HepG2 (cell line): ENCODE results near the gene BMERB1. TPM values are rescaled to one million over a fixed set of nuclear protein-coding genes. Genes with fewer than 3 reads are reported as not detected.
A peak's percentile ranks its signal among the peaks of the same experiment; 100 is the strongest.

Source experiments
- MAFF ChIP-seq: IDR thresholded peaks from 2 replicates; pipeline ENCODE4 v1.6.1; 2011; ENCODE audit warnings: low read depth, low read length, improper control_type of control experiment
- MYC ChIP-seq: sonication (generic); formaldehyde crosslinking; IDR thresholded peaks from 2 replicates; pipeline ENCODE4 v1.9.0; 2021; ENCODE audit warnings: missing genetic modification reagents, borderline replicate concordance
- NONO ChIP-seq, 2 experiments: fragments of 450-650 bp in 1 of 2; sonication (generic) in 1 of 2; formaldehyde crosslinking in 1 of 2; IDR thresholded peaks in 1 of 2; conservative IDR thresholded peaks in 1 of 2; 2 replicates each; pipeline versions ENCODE4 v1.6.1 to v1.8.0; 2017 to 2022; ENCODE audit warnings: mild to moderate bottlenecking in 1 of 2, missing genetic modification reagents in 1 of 2, moderate library complexity in 1 of 2
- REPIN1 ChIP-seq: sonication (generic); formaldehyde crosslinking; IDR thresholded peaks from 2 replicates; pipeline ENCODE4 v1.8.0; 2022; ENCODE audit warnings: missing genetic modification reagents, low read depth, mild to moderate bottlenecking, borderline replicate concordance
- TBX3 ChIP-seq: fragments of 450-650 bp; IDR thresholded peaks from 2 replicates; pipeline ENCODE4 v1.6.1; 2017; ENCODE audit warnings: antibody characterized with exemption, mild to moderate bottlenecking, inconsistent platforms, borderline replicate concordance
- TEAD3 ChIP-seq: optimal IDR thresholded peaks from 2 replicates; pipeline ENCODE3; 2016; ENCODE audit warnings: borderline replicate concordance
- ZNF224 ChIP-seq: sonication (generic); formaldehyde crosslinking; IDR thresholded peaks from 2 replicates; pipeline ENCODE4 v1.5.0; 2020; ENCODE audit warnings: mild to moderate bottlenecking, missing genetic modification reagents
- ZNF30 ChIP-seq: sonication (generic); formaldehyde crosslinking; IDR thresholded peaks from 2 replicates; pipeline ENCODE4 v1.5.0; 2020; ENCODE audit warnings: mild to moderate bottlenecking, missing genetic modification reagents
- ZSCAN9 ChIP-seq: IDR thresholded peaks from 2 replicates; pipeline ENCODE4 v1.6.1; 2016; ENCODE audit warnings: borderline replicate concordance
- polyA plus RNA-seq, 8 experiments: library from polyadenylated mRNA; depleted of rRNA in 3 of 8; stranded (reverse) in 7 of 8; unstranded in 1 of 8; fragments of >200 nt; fragmentation: Illumina TruSeq in 4 of 8; extraction: Trizol in 4 of 8; gene quantifications; 2 replicates each; pipeline versions ENCODE4 v1.2.1 to v1.2.3, GENCODE V29; 2011 to 2016; ENCODE audit warnings: low read depth in 4 of 8, missing spikeins in 1 of 8, mixed read lengths in 1 of 8; ENCODE audit not compliant: insufficient read depth in 1 of 8
- total RNA-seq, 5 experiments: library from RNA; depleted of rRNA; stranded (reverse); fragments of >200 nt; fragmentation: Illumina TruSeq; extraction: Trizol; gene quantifications; 2 replicates each; pipeline ENCODE4 v1.2.3, GENCODE V29; 2016; ENCODE audit warnings: low read depth in 1 of 5
- TF ChIP-seq, protein P1 (sequence below): sonication (generic); formaldehyde crosslinking; IDR thresholded peaks from 2 replicates; pipeline ENCODE4 v1.4.0; 2020; ENCODE audit warnings: low read depth, missing genetic modification reagents
- TF ChIP-seq, protein P2 (sequence below): IDR thresholded peaks from 2 replicates; pipeline ENCODE4 v1.6.1; 2016; ENCODE audit warnings: missing biosample characterization, missing genetic modification reagents, low read depth
- TF ChIP-seq, protein P3 (sequence below): sonication (generic); formaldehyde crosslinking; IDR thresholded peaks from 2 replicates; pipeline ENCODE4; 2020; ENCODE audit warnings: missing genetic modification reagents, mild to moderate bottlenecking, borderline replicate concordance
- TF ChIP-seq, protein P4 (sequence below): sonication (generic); formaldehyde crosslinking; IDR thresholded peaks from 2 replicates; pipeline ENCODE4 v1.8.1; 2023; ENCODE audit warnings: mild to moderate bottlenecking, inconsistent platforms, moderate library complexity, missing genetic modification reagents, borderline replicate concordance
- TF ChIP-seq, protein P5 (sequence below): sonication (generic); formaldehyde crosslinking; conservative IDR thresholded peaks from 2 replicates; pipeline ENCODE4 v1.8.1; 2023; ENCODE audit warnings: missing genetic modification reagents
- TF ChIP-seq, protein P6 (sequence below): sonication (generic); formaldehyde crosslinking; IDR thresholded peaks from 2 replicates; pipeline ENCODE4 v1.4.0; 2020; ENCODE audit warnings: missing genetic modification reagents, mild to moderate bottlenecking, borderline replicate concordance

The BMERB1 gene
- total and polyA plus RNA-seq, 2 of the 13 experiments (the other 11 are each of a cell fraction or from before 2014, with no cell fraction given) = 1.4 TPM

DNA sequence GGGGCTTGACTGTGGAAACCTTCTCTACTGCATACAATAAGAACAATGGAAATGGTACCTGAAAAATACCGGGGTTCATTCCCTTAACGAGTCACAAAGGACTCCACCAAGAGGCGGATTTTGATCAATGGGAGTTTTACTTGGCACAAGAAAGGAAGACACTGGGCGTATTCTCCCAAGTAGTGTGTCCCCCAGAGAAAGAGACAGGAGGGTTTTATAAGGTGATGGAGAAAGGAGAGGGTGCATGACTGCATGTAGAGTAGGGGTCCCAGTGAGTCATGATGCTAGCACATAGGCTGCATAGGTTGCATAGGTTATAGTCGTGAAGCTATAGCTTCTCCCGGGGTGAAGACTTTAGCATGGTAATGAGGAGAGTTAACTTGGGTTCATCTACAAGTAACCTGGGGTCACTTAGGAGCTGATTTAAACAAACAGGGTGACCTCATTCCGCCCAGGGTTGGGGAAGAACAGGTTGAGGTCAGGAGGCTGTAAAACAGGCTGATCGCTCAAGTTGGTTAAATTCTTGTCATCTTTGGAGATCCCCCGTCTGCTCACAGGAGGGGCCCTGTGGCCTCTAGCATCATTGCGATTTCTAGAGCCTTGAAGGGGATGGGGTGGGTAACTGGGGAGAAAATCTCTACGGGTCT lies 37.3 kb upstream of the BMERB1 start (continued):
- TF ChIP-seq, protein P1, sequence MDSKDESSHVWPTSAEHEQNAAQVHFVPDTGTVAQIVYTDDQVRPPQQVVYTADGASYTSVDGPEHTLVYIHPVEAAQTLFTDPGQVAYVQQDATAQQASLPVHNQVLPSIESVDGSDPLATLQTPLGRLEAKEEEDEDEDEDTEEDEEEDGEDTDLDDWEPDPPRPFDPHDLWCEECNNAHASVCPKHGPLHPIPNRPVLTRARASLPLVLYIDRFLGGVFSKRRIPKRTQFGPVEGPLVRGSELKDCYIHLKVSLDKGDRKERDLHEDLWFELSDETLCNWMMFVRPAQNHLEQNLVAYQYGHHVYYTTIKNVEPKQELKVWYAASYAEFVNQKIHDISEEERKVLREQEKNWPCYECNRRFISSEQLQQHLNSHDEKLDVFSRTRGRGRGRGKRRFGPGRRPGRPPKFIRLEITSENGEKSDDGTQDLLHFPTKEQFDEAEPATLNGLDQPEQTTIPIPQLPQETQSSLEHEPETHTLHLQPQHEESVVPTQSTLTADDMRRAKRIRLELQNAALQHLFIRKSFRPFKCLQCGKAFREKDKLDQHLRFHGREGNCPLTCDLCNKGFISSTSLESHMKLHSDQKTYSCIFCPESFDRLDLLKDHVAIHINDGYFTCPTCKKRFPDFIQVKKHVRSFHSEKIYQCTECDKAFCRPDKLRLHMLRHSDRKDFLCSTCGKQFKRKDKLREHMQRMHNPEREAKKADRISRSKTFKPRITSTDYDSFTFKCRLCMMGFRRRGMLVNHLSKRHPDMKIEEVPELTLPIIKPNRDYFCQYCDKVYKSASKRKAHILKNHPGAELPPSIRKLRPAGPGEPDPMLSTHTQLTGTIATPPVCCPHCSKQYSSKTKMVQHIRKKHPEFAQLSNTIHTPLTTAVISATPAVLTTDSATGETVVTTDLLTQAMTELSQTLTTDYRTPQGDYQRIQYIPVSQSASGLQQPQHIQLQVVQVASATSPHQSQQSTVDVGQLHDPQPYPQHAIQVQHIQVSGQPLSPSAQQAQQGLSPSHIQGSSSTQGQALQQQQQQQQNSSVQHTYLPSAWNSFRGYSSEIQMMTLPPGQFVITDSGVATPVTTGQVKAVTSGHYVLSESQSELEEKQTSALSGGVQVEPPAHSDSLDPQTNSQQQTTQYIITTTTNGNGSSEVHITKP (CRISPR knock-in tag) = no peak
- TF ChIP-seq MAFF (no peak), REPIN1 (CRISPR knock-in tag) (no peak), NONO (IDR thresholded peaks at IDR 0.05) (no peak), NONO (CRISPR knock-in tag; conservative IDR thresholded peaks at IDR 0.05) (no peak), MYC (CRISPR knock-in tag) (no peak), ZNF224 (CRISPR knock-in tag) (no peak), TEAD3 (no peak), ZNF30 (no peak), ZSCAN9 (CRISPR knock-in tag) (no peak), TBX3 (no peak)
- TF ChIP-seq, protein P2, sequence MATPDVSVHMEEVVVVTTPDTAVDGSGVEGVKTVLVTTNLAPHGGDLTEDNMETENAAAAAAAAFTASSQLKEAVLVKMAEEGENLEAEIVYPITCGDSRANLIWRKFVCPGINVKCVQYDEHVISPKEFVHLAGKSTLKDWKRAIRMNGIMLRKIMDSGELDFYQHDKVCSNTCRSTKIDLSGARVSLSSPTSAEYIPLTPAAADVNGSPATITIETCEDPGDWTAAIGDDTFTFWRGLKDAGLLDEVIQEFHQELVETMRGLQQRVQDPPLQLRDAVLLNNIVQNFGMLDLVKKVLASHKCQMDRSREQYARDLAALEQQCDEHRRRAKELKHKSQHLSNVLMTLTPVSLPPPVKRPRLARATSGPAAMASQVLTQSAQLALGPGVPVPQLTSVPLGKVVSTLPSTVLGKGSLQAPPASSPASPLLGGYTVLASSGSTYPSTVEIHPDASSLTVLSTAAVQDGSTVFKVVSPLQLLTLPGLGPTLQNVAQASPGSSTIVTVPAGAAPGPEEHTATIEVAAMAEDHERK (CRISPR knock-in tag) = no peak
- TF ChIP-seq, protein P3, sequence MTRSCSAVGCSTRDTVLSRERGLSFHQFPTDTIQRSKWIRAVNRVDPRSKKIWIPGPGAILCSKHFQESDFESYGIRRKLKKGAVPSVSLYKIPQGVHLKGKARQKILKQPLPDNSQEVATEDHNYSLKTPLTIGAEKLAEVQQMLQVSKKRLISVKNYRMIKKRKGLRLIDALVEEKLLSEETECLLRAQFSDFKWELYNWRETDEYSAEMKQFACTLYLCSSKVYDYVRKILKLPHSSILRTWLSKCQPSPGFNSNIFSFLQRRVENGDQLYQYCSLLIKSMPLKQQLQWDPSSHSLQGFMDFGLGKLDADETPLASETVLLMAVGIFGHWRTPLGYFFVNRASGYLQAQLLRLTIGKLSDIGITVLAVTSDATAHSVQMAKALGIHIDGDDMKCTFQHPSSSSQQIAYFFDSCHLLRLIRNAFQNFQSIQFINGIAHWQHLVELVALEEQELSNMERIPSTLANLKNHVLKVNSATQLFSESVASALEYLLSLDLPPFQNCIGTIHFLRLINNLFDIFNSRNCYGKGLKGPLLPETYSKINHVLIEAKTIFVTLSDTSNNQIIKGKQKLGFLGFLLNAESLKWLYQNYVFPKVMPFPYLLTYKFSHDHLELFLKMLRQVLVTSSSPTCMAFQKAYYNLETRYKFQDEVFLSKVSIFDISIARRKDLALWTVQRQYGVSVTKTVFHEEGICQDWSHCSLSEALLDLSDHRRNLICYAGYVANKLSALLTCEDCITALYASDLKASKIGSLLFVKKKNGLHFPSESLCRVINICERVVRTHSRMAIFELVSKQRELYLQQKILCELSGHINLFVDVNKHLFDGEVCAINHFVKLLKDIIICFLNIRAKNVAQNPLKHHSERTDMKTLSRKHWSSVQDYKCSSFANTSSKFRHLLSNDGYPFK (CRISPR knock-in tag) = no peak
- TF ChIP-seq, protein P4, sequence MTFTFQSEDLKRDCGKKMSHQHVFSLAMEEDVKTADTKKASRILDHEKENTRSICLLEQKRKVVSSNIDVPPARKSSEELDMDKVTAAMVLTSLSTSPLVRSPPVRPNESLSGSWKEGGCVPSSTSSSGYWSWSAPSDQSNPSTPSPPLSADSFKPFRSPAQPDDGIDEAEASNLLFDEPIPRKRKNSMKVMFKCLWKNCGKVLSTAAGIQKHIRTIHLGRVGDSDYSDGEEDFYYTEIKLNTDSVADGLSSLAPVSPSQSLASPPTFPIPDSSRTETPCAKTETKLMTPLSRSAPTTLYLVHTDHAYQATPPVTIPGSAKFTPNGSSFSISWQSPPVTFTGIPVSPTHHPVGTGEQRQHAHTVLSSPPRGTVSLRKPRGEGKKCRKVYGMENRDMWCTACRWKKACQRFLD (CRISPR knock-in tag) = 0 out of 2 replicates have a peak, but pooled peaks have one; percentile 24
- TF ChIP-seq, protein P5, sequence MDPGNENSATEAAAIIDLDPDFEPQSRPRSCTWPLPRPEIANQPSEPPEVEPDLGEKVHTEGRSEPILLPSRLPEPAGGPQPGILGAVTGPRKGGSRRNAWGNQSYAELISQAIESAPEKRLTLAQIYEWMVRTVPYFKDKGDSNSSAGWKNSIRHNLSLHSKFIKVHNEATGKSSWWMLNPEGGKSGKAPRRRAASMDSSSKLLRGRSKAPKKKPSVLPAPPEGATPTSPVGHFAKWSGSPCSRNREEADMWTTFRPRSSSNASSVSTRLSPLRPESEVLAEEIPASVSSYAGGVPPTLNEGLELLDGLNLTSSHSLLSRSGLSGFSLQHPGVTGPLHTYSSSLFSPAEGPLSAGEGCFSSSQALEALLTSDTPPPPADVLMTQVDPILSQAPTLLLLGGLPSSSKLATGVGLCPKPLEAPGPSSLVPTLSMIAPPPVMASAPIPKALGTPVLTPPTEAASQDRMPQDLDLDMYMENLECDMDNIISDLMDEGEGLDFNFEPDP = 0 out of 2 replicates have a peak, but pooled peaks have one; percentile 76
- TF ChIP-seq, protein P6, sequence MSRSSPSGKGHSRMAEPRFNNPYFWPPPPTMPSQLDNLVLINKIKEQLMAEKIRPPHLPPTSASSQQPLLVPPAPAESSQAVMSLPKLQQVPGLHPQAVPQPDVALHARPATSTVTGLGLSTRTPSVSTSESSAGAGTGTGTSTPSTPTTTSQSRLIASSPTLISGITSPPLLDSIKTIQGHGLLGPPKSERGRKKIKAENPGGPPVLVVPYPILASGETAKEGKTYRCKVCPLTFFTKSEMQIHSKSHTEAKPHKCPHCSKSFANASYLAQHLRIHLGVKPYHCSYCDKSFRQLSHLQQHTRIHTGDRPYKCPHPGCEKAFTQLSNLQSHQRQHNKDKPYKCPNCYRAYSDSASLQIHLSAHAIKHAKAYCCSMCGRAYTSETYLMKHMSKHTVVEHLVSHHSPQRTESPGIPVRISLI = no peak
